Neutrophil (primary cell): Measurements from ENCODE around the gene PRKCH.

Experiments
- H3K27ac ChIP-seq: fragments of 200-600 bp; sonication (generic); 2 replicates; pipeline ENCODE4 v1.5.1; 2016; ENCODE audit warnings: mild to moderate bottlenecking, moderate library complexity
- H3K27me3 ChIP-seq: fragments of 200-600 bp; sonication (generic); 2 replicates; pipeline ENCODE4 v1.6.0; 2016; ENCODE audit warnings: mild to moderate bottlenecking
- H3K36me3 ChIP-seq: fragments of 200-600 bp; sonication (generic); 2 replicates; pipeline ENCODE4 v1.5.1; 2017
- H3K4me1 ChIP-seq, 2 experiments: fragments of 200-600 bp in 1 of 2; sonication (generic) in 1 of 2; 1 replicate in 1 of 2; 2 replicates in 1 of 2; pipeline versions ENCODE4 v1.5.1 to v1.6.1; 2013 to 2016; ENCODE audit warnings: low read depth in 1 of 2, low read length in 1 of 2, mild to moderate bottlenecking in 1 of 2, moderate library complexity in 1 of 2; ENCODE audit not compliant: control insufficient read depth in 1 of 2, insufficient read depth in 1 of 2
- H3K4me3 ChIP-seq, 2 experiments: fragments of 200-600 bp in 1 of 2; sonication (generic) in 1 of 2; 1 replicate in 1 of 2; 2 replicates in 1 of 2; pipeline ENCODE4 v1.5.1; 2013 to 2016; ENCODE audit warnings: low read depth in 1 of 2, low read length in 1 of 2, mild to moderate bottlenecking in 1 of 2, moderate library complexity in 1 of 2
- H3K9me3 ChIP-seq: fragments of 200-600 bp; sonication (generic); 2 replicates; pipeline ENCODE4 v1.5.1; 2016
- CTCF ChIP-seq: fragments of 200-600 bp; sonication (generic); IDR thresholded peaks from 2 replicates; pipeline ENCODE4 v1.5.1; 2016; ENCODE audit warnings: antibody characterized with exemption

Gene PRKCH

GRCh38 chr14:61355892-61356325 lies 34.5 kb downstream of the PRKCH start:
- Histone ChIP-seq H3K4me3 (no peak overlapping the region), H3K36me3 (no peaks in the 10 kb centered on the region), H3K9me3 (no peaks in the 10 kb centered on the region), H3K27ac (no peak overlapping the region), H3K27me3 (no peaks in the 10 kb centered on the region), H3K4me1 (no peaks in the 10 kb centered on the region)
- TF ChIP-seq CTCF: no peak

- no peaks in the 10 kb centered on the region for H3K9me3 ChIP-seq
- TF ChIP-seq CTCF: no peak
- no peaks in the 10 kb centered on the region for H3K27me3 ChIP-seq
- H3K4me3 ChIP-seq: no peak overlapping the region
- H3K4me1 ChIP-seq: no peaks in the 10 kb centered on the region
- no peaks in the 10 kb centered on the region for H3K36me3 ChIP-seq
- no peak overlapping the region for H3K27ac ChIP-seq
These were observed 35.7 kb downstream of the PRKCH start for GRCh38 chr14:61357123-61357522.

- Histone ChIP-seq H3K36me3 (no peaks in the 10 kb centered on the region), H3K4me1 (no peaks in the 10 kb centered on the region), H3K9me3 (no peaks in the 10 kb centered on the region), H3K27ac (no peak overlapping the region), H3K4me3 (no peak overlapping the region), H3K27me3 (no peaks in the 10 kb centered on the region)
- no peak for TF ChIP-seq CTCF
These were observed 37.3 kb downstream of the PRKCH start for GRCh38 chr14:61358554-61359226.

GRCh38 chr14:61360796-61361525 lies 39.6 kb downstream of the PRKCH start:
- no peaks in the 10 kb centered on the region for H3K9me3 ChIP-seq
- H3K27ac ChIP-seq: no peak overlapping the region
- no peaks in the 10 kb centered on the region for H3K27me3 ChIP-seq
- no peaks in the 10 kb centered on the region for H3K36me3 ChIP-seq
- H3K4me1 ChIP-seq: no peaks in the 10 kb centered on the region
- no peak for TF ChIP-seq CTCF
- H3K4me3 ChIP-seq: no peak overlapping the region

GRCh38 chr14:61362072-61362750 lies 40.8 kb downstream of the PRKCH start:
- Histone ChIP-seq H3K4me1 (no peaks in the 10 kb centered on the region), H3K4me3 (no peak overlapping the region), H3K36me3 (no peaks in the 10 kb centered on the region), H3K9me3 (no peaks in the 10 kb centered on the region), H3K27me3 (no peaks in the 10 kb centered on the region), H3K27ac (no peak overlapping the region)
- TF ChIP-seq CTCF: no peak
